Measurements from ENCODE around the gene HOXD9. TPM values are rescaled to one million over a fixed set of nuclear protein-coding genes. Genes with fewer than 3 reads are reported as not detected.
A peak's percentile ranks its signal among the peaks of the same experiment; 100 is the strongest.

The HOXD9 gene
- polyA plus RNA-seq, 1 donor from 2014 or later = not detected

- Histone ChIP-seq H3K79me2 (replicated peaks; ENCODE audit: insufficient read depth, low read length) (no peaks in the 10 kb centered on the region), H3K36me3 (ENCODE audit: insufficient read depth, low read length) (no peaks in the 10 kb centered on the region), H3K9ac (ENCODE audit: low read length) (no peak overlapping the region), H3K4me2 (ENCODE audit: low read length) (no peak overlapping the region), H3K27ac (ENCODE audit: low read length) (no peak overlapping the region), H3K9me2 (ENCODE audit: insufficient read depth, low read length) (no peaks in the 10 kb centered on the region), H3K27me3 (ENCODE audit: insufficient read depth, low read depth, low read length) (peaks cover 98% of the 10 kb centered on the region), H2AFZ (ENCODE audit: low read depth, low read length) (no peak overlapping the region), H3K4me3 (ENCODE audit: low read length) (no peak overlapping the region), H4K20me1 (ENCODE audit: insufficient read depth) (no peaks in the 10 kb centered on the region), H3K9me3 (ENCODE audit: low read length) (peaks cover 4% of the 10 kb centered on the region), H3F3A (ENCODE audit: insufficient read depth, low read length, poor library complexity, severe bottlenecking) (no peaks in the 10 kb centered on the region)
- TF ChIP-seq TAF1 (IDR thresholded peaks at IDR 0.05; ENCODE audit: low read depth) = no peak
- no peak for TF ChIP-seq SMC3 (conservative IDR thresholded peaks at IDR 0.05; ENCODE audit: poor library complexity)
- no peak for TF ChIP-seq CTCF (IDR thresholded peaks at IDR 0.05; ENCODE audit: poor library complexity, severe bottlenecking)
- TF ChIP-seq POLR2AphosphoS5 (IDR thresholded peaks at IDR 0.05) = no peak
- TF ChIP-seq REST (IDR thresholded peaks at IDR 0.05; ENCODE audit: borderline replicate concordance) = no peak
- peak; percentile 66 for TF ChIP-seq EZH2 (IDR thresholded peaks at IDR 0.05; ENCODE audit: borderline replicate concordance, insufficient read depth, low read length, poor library complexity, severe bottlenecking)
- no peak for TF ChIP-seq MXI1 (conservative IDR thresholded peaks at IDR 0.05; ENCODE audit: poor library complexity, severe bottlenecking)
Measured at GRCh38 chr2:176082824-176083751, 39.4 kb upstream of the HOXD9 start.

GRCh38 chr2:176083796-176084261 lies 38.7 kb upstream of the HOXD9 start, which contains the start of gene EVX2:
Gene EVX2, minus strand, starts transcription at chr2:176083962. Its CDS starts 186 bp downstream, at chr2:176083776.
- TF ChIP-seq POLR2AphosphoS5 (IDR thresholded peaks at IDR 0.05) = no peak
- TF ChIP-seq MXI1 (conservative IDR thresholded peaks at IDR 0.05; ENCODE audit: poor library complexity, severe bottlenecking) = no peak
- TF ChIP-seq REST (IDR thresholded peaks at IDR 0.05; ENCODE audit: borderline replicate concordance) = no peak
- TF ChIP-seq CTCF (IDR thresholded peaks at IDR 0.05; ENCODE audit: poor library complexity, severe bottlenecking) = no peak
- TF ChIP-seq SMC3 (conservative IDR thresholded peaks at IDR 0.05; ENCODE audit: poor library complexity) = no peak
- Histone ChIP-seq H4K20me1 (ENCODE audit: insufficient read depth) (no peaks in the 10 kb centered on the region), H3K4me2 (ENCODE audit: low read length) (no peak within 1 kb of the TSS), H3K36me3 (ENCODE audit: insufficient read depth, low read length) (no peaks in the 10 kb centered on the region), H3K27ac (ENCODE audit: low read length) (no peak within 1 kb of the TSS), H3K4me3 (ENCODE audit: low read length) (no peak within 1 kb of the TSS), H3F3A (ENCODE audit: insufficient read depth, low read length, poor library complexity, severe bottlenecking) (no peaks in the 10 kb centered on the region), H3K9me2 (ENCODE audit: insufficient read depth, low read length) (no peaks in the 10 kb centered on the region), H3K27me3 (ENCODE audit: insufficient read depth, low read depth, low read length) (peaks cover 98% of the 10 kb centered on the region), H3K9ac (ENCODE audit: low read length) (no peak within 1 kb of the TSS), H3K9me3 (ENCODE audit: low read length) (peaks cover 4% of the 10 kb centered on the region), H2AFZ (ENCODE audit: low read depth, low read length) (no peak within 1 kb of the TSS), H3K79me2 (replicated peaks; ENCODE audit: insufficient read depth, low read length) (no peaks in the 10 kb centered on the region)

All from neural cell (in vitro differentiated cells).